Measurements from ENCODE around the gene PTPN1. TPM values are rescaled to one million over a fixed set of nuclear protein-coding genes. Genes with fewer than 3 reads are reported as not detected.
A peak's percentile ranks its signal among the peaks of the same experiment; 100 is the strongest.

Gene PTPN1
- total RNA-seq, 4 donors from 2014 or later: 20.5 to 28.8 (median 24.9) TPM

GRCh38 chr20:50580016-50580747, 70.0 kb downstream of the PTPN1 start:
- Histone ChIP-seq H3K27me3 (no peaks in the 10 kb centered on the region), H3K9me3 (no peaks in the 10 kb centered on the region), H3K4me1 (peaks cover 0 to 9% of the 10 kb centered on the region in 2 donors), H3K36me3 (peaks cover 53 to 68% of the 10 kb centered on the region in 2 donors), H3K27ac (no peak overlapping the region), H3K4me3 (replicated peaks in 1 of 3) (no peak overlapping the region)
- 62 to 65% methylated on average over 17 of the region's 17 CpGs for WGBS, 2 donors
- DNase-seq: peak; percentile 65
- intact Hi-C loops (cut with DNase I): loop anchor here (5.0 kb wide), 1 partner anchor 103 kb away; no protein-coding TSS in a partner anchor
- TF ChIP-seq POLR2A (IDR thresholded peaks at IDR 0.05): no peak
- TF ChIP-seq CTCF (IDR thresholded peaks at IDR 0.05): peak; percentile 49 to 76 (median 66)

GRCh38 chr20:50580842-50581544, 70.8 kb downstream of the PTPN1 start:
- Histone ChIP-seq H3K9me3 (no peaks in the 10 kb centered on the region), H3K4me3 (replicated peaks in 1 of 3) (no peak overlapping the region), H3K27me3 (no peaks in the 10 kb centered on the region), H3K36me3 (peaks cover 57 to 64% of the 10 kb centered on the region in 2 donors), H3K4me1 (peaks cover 0 to 7% of the 10 kb centered on the region in 2 donors), H3K27ac (no peak overlapping the region)
- TF ChIP-seq POLR2A (IDR thresholded peaks at IDR 0.05) (no peak), CTCF (IDR thresholded peaks at IDR 0.05) (no peak)
- WGBS, 2 donors: 91 to 94% methylated on average over 18 to 21 of the region's 21 CpGs
- DNase-seq: no peak
- intact Hi-C loops (cut with DNase I): loop anchor here (5.0 kb wide), 1 partner anchor 104 kb away; no protein-coding TSS in a partner anchor

- TF ChIP-seq CTCF (IDR thresholded peaks at IDR 0.05) (no peak), POLR2A (IDR thresholded peaks at IDR 0.05) (no peak)
- no peak overlapping the region for H3K4me3 ChIP-seq (replicated peaks in 1 of 3)
- H3K4me1 ChIP-seq: peaks cover 0 to 4% of the 10 kb centered on the region in 2 donors
- no peaks in the 10 kb centered on the region for H3K9me3 ChIP-seq
- DNase-seq: no peak
- peak overlapping the region in 1 of 3 donors; percentile 3 for H3K27ac ChIP-seq
- peaks cover 66 to 70% of the 10 kb centered on the region in 2 donors for H3K36me3 ChIP-seq
- no peaks in the 10 kb centered on the region for H3K27me3 ChIP-seq
- intact Hi-C loops (cut with DNase I): loop anchor here (5.0 kb wide), 1 partner anchor 105 kb away; no protein-coding TSS in a partner anchor
- 77 to 89% methylated on average over 6 of the region's 6 CpGs for WGBS, 2 donors
Measured at GRCh38 chr20:50582092-50582491, 71.9 kb downstream of the PTPN1 start.

- H3K27me3 ChIP-seq: no peaks in the 10 kb centered on the region
- peaks cover 0 to 4% of the 10 kb centered on the region in 2 donors for H3K4me1 ChIP-seq
- no peak for DNase-seq
- no peak overlapping the region for H3K27ac ChIP-seq
- peaks cover 71 to 73% of the 10 kb centered on the region in 2 donors for H3K36me3 ChIP-seq
- intact Hi-C loops (cut with DNase I): loop anchor here (5.0 kb wide), 1 partner anchor 105 kb away; no protein-coding TSS in a partner anchor
- H3K4me3 ChIP-seq (replicated peaks in 1 of 3): no peak overlapping the region
- WGBS, 2 donors: 90 to 93% methylated on average over 26 of the region's 26 CpGs
- H3K9me3 ChIP-seq: no peaks in the 10 kb centered on the region
- TF ChIP-seq CTCF (IDR thresholded peaks at IDR 0.05): no peak
- no peak for TF ChIP-seq POLR2A (IDR thresholded peaks at IDR 0.05)
Measured at GRCh38 chr20:50582591-50583234, 72.5 kb downstream of the PTPN1 start.

Measured in thyroid gland (tissue), 4 donors.